ENCODE measurements around the gene CCDC126.

GRCh38 chr7:23607130-23607529, 9.9 kb downstream of the CCDC126 start:
- no peak for TF ChIP-seq CTCF (IDR thresholded peaks at IDR 0.05)
- no peak for TF ChIP-seq POLR2A (IDR thresholded peaks at IDR 0.05)
